K562 (cell line): ENCODE data around the gene ZBTB48.

Experiments used
- CREB1 ChIP-seq, 2 experiments: sonication (generic) in 1 of 2; formaldehyde crosslinking in 1 of 2; IDR thresholded peaks; 2 replicates each; pipeline versions ENCODE4 v1.6.1 to v1.8.0; 2012 to 2022; ENCODE audit warnings: inconsistent platforms in 1 of 2, mild to moderate bottlenecking in 1 of 2, missing genetic modification reagents in 1 of 2, moderate library complexity in 1 of 2
- CTCF ChIP-seq, 3 experiments: IDR thresholded peaks in 2 of 3; conservative IDR thresholded peaks in 1 of 3; 2 replicates each; pipeline ENCODE4 v1.5.1; 2011 to 2012; ENCODE audit warnings: low read length in 3 of 3, mild to moderate bottlenecking in 3 of 3, control low read depth in 2 of 3, improper control_type of control experiment in 1 of 3, inconsistent platforms in 1 of 3, low read depth in 1 of 3, mixed read lengths in 1 of 3, moderate library complexity in 1 of 3; ENCODE audit not compliant: insufficient read depth in 2 of 3
- E2F1 ChIP-seq: sonication (generic); formaldehyde crosslinking; IDR thresholded peaks from 2 replicates; pipeline ENCODE4 v1.8.1; 2023; ENCODE audit warnings: mild to moderate bottlenecking, missing genetic modification reagents, moderate library complexity
- EP300 ChIP-seq: IDR thresholded peaks from 2 replicates; pipeline ENCODE4 v1.6.1; 2012; ENCODE audit warnings: low read length, improper control_type of control experiment
- ZBED1 ChIP-seq: IDR thresholded peaks from 2 replicates; pipeline ENCODE4 v1.6.1; 2014

- TF ChIP-seq CTCF (IDR thresholded peaks at IDR 0.05 in 2 of 3, conservative IDR thresholded peaks at IDR 0.05 in 1 of 3; ENCODE audit: insufficient read depth in 2 of 3, low read depth in 1 of 3, low read length in 3 of 3), result no peak
- no peak for TF ChIP-seq ZBED1
- TF ChIP-seq E2F1, result no peak
- TF ChIP-seq CREB1 (IDR thresholded peaks at IDR 0.05), result no peak
- TF ChIP-seq CREB1 (CRISPR knock-in tag; IDR thresholded peaks at IDR 0.05), result no peak
- TF ChIP-seq EP300, result no peak
Measured at GRCh38 chr1:6544831-6545230, 35.0 kb upstream of the ZBTB48 start.
